Mammary epithelial cell (primary cell): Measurements from ENCODE around the gene ARL4A.

Experiments
- EZH2 ChIP-seq: IDR thresholded peaks from 2 replicates; pipeline ENCODE4 v1.6.1; 2012; ENCODE audit warnings: low read length, inconsistent platforms, borderline replicate concordance
- TF ChIP-seq, protein P1 (sequence below), 2 donors: IDR thresholded peaks in 1 of 2; conservative IDR thresholded peaks in 1 of 2; 2 replicates each; pipeline ENCODE4 v1.5.1; 2011 to 2012; ENCODE audit warnings: inconsistent platforms in 2 of 2, low read length in 2 of 2, mild to moderate bottlenecking in 2 of 2, control low read depth in 1 of 2, low read depth in 1 of 2; ENCODE audit not compliant: insufficient read depth in 1 of 2; ENCODE audit errors: extremely low read depth in 1 of 2

DNA sequence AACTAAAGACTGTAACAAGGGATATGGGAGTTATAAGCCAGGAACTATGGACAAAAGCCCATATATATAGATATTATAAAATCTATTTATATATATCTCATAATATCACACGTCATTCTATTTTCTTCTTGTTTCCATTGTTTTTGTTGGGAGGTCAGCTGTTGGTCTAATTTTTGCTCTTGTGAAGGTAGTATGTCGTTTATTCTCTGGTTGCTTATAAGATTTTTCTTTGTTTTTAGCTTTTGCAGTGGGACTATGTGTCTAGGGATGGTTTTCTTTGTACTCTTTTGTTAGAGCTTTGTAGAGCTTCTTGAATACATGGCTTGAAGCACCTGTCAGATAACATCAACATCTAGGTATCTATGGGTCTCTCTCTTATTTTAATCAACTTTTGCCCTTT lies 14.0 kb downstream of the ARL4A start:
- TF ChIP-seq, protein P1, sequence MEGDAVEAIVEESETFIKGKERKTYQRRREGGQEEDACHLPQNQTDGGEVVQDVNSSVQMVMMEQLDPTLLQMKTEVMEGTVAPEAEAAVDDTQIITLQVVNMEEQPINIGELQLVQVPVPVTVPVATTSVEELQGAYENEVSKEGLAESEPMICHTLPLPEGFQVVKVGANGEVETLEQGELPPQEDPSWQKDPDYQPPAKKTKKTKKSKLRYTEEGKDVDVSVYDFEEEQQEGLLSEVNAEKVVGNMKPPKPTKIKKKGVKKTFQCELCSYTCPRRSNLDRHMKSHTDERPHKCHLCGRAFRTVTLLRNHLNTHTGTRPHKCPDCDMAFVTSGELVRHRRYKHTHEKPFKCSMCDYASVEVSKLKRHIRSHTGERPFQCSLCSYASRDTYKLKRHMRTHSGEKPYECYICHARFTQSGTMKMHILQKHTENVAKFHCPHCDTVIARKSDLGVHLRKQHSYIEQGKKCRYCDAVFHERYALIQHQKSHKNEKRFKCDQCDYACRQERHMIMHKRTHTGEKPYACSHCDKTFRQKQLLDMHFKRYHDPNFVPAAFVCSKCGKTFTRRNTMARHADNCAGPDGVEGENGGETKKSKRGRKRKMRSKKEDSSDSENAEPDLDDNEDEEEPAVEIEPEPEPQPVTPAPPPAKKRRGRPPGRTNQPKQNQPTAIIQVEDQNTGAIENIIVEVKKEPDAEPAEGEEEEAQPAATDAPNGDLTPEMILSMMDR (conservative IDR thresholded peaks at IDR 0.05 in 1 of 2, IDR thresholded peaks at IDR 0.05 in 1 of 2; ENCODE audit: extremely low read depth in 1 of 2, insufficient read depth in 1 of 2, low read depth in 1 of 2, low read length in 2 of 2): no peak
- no peak for TF ChIP-seq EZH2
